AG09319 (cell line): Measurements from ENCODE around the gene RCBTB2.

ENCODE experiments used
- DNase-seq: peaks from one replicate; pipeline ENCODE4 v3.0.0-alpha.2; 2010; ENCODE audit warnings: low read depth; ENCODE audit errors: extremely low read depth
- TF ChIP-seq, protein P1 (sequence below): IDR thresholded peaks from 2 replicates; pipeline ENCODE4 v1.5.1; 2011; ENCODE audit warnings: low read depth, mild to moderate bottlenecking, inconsistent platforms, low read length, moderate library complexity

Gene RCBTB2

DNA sequence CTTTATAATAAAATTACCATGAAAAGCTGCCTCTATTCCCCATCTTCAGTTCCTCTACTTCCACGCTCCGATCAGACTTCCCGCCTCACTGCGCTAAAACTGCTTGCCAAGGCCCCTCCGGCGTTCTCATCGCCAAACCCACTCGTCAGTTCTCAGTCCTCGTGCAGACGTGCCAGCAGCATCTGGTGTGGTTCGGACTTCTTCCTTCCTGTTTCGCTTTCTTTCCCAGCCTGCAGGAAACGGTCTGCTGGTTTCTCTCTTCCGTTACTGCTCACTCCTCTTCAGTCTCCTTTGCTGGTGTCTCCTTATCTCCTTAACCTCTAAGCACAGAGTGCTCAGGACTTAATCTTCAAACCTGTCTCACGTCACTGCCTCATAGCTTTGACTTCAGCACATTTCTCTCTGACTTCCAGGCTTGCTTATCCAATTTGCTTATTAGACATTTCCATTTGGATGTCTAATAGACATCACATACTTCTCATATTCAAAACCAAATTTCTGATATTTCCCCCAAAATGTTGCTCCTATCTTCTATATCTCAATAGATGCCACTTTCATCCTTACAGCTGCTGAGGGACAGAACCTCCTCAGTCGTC, 40.3 kb downstream of the RCBTB2 start:
- TF ChIP-seq, protein P1, sequence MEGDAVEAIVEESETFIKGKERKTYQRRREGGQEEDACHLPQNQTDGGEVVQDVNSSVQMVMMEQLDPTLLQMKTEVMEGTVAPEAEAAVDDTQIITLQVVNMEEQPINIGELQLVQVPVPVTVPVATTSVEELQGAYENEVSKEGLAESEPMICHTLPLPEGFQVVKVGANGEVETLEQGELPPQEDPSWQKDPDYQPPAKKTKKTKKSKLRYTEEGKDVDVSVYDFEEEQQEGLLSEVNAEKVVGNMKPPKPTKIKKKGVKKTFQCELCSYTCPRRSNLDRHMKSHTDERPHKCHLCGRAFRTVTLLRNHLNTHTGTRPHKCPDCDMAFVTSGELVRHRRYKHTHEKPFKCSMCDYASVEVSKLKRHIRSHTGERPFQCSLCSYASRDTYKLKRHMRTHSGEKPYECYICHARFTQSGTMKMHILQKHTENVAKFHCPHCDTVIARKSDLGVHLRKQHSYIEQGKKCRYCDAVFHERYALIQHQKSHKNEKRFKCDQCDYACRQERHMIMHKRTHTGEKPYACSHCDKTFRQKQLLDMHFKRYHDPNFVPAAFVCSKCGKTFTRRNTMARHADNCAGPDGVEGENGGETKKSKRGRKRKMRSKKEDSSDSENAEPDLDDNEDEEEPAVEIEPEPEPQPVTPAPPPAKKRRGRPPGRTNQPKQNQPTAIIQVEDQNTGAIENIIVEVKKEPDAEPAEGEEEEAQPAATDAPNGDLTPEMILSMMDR = no peak
- peak; percentile 61 for DNase-seq

DNA sequence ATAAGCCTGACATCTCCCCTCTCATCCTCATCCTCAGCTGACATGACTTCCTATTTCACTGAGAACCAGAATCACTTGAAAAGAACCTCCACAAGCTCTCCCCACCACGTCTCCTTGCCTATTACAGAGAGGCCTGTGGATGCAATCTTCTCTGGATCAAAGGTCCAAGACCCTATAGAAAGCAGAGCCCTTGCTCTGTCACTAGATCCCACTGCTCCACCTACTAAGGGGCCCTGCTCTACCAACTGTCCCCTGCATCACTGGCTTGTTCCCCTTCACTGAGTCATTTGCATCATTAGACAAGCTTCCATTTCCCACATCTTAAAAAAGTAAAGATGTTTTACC, 40.8 kb downstream of the RCBTB2 start:
- TF ChIP-seq, protein P1 = no peak
- no peak for DNase-seq

DNA sequence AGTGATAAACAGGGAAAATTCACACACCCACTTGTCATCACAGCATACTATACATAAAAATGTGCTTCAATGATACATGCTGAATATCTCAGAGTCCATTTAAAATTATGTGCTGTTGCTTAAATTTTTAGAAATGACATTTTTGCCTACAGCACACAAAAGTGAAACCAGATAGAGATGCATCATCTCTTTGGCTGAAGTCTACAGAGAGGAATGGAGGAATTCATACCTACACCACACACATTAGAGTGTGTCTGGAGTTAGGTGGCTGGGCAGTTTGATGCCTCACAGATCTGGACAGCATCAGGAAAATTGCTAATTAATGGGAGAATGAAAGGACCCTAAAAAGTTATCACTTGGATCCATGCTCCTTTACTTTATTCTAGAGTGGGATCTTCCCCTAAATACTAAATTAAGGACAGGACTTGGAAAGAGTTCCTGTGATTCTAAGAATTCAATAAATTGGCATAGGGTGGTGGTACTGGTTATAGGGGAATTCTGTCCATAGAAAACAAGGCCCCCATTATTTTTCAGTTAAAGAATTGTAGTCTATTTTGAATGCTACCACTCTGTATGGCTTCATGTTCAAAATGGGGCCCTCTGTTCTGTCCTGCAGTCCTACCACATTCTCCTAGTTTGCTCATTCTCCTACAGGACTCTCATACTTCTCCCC, 41.3 kb downstream of the RCBTB2 start:
- DNase-seq = no peak
- TF ChIP-seq, protein P1 = no peak

DNA sequence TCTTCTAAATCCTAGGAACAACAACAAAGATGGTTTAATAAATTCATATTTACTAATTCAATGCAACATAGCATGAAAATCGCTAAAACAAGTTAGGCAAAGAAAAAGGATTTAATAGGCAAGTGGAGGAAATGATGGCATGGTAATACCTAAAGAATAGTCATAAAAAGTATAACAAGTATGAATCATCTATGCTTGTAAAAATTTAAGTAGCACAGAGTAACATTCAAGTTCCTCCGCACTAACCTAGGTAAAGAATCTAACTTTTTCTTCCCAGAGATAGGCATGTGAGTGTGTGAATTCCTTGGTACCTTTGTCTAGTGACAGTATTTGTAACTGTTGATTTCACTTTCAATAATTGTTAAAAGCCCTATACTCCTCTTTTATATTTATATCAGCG, 42.6 kb downstream of the RCBTB2 start:
- TF ChIP-seq, protein P1 = no peak
- DNase-seq = no peak

DNA sequence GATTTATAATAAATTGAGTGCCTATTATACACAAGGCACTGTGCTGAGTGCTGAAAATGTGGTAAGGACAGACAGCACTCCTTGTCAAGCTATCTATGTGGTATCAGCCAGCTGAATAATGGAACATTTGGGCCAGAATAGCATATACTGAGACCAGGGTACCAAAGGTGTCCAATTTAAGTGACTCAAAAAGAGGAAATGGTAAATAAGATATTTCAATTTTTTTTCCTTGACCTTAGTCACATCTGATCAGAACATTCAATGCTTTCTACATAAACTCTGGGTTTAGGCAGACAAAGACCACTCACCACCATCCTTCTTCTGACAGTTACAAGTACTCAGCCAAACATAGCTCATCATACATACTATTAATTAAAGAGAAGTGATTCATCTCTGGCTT, 43.2 kb downstream of the RCBTB2 start:
- TF ChIP-seq, protein P1 = no peak
- no peak for DNase-seq

DNA sequence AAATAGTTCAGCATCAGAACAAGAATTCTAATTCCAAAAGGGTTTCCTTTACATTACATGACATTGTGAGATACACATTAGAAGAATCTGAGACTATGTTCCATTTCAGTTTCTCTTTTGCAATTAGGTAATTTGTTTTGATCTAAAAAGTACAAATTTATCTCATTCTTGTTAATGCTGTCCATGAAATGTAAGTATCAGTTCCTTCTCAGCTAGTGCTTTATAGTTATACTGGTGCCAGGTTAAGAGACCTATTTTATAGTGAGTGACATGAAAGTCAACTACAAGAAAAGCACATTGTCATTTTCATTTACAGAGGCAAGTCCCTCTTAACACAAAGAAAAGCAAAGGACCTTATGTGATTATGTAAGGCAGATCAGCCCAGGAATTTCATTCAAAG, 43.9 kb downstream of the RCBTB2 start:
- TF ChIP-seq, protein P1 = no peak
- DNase-seq = no peak

DNA sequence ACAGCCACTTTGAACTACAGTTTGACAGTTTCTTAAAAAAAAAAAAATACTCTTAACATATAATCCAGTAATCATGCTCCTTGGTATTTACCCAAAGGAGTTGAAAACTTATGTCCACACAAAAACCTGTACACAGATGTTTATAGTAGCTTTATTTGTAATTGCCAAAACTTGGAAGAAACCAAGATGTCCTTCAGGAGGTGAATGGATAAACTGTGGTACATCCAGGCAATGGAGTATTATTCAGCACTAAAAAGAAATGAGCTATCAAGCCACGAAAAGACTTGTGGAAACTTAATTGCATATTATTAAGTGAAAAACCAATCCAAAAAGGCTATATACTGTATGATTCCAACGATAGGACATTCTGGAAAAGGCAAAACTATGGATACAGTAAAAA, 44.9 kb downstream of the RCBTB2 start:
- no peak for DNase-seq
- TF ChIP-seq, protein P1 = no peak
